SW480 (cell line): ENCODE results near the gene CACNB4.
A peak's percentile ranks its signal among the peaks of the same experiment; 100 is the strongest.

Experiments used
- DNase-seq: peaks from one replicate; pipeline ENCODE4 v3.0.0-alpha.2; 2016; ENCODE audit warnings: low spot score

Gene CACNB4

GRCh38 chr2:152088006-152088405 lies 10.8 kb downstream of the CACNB4 start:
- DNase-seq, result no peak

GRCh38 chr2:152086231-152086630 lies 12.6 kb downstream of the CACNB4 start:
- no peak for DNase-seq

- DNase-seq, result no peak
Observed at GRCh38 chr2:152084076-152084475, 14.8 kb downstream of the CACNB4 start.

GRCh38 chr2:152083202-152083875 lies 15.5 kb downstream of the CACNB4 start:
- no peak for DNase-seq

- no peak for DNase-seq
Observed at GRCh38 chr2:152078662-152079061, 20.2 kb downstream of the CACNB4 start.

GRCh38 chr2:152078023-152078422 lies 20.8 kb downstream of the CACNB4 start:
- no peak for DNase-seq

- DNase-seq, result no peak
Observed at GRCh38 chr2:152075461-152076050, 23.3 kb downstream of the CACNB4 start.

- no peak for DNase-seq
Observed at GRCh38 chr2:152072011-152072410, 26.8 kb downstream of the CACNB4 start.

- no peak for DNase-seq
Observed at GRCh38 chr2:152071518-152071917, 27.3 kb downstream of the CACNB4 start.

- no peak for DNase-seq
Observed at GRCh38 chr2:152071092-152071491, 27.8 kb downstream of the CACNB4 start.

- DNase-seq, result no peak
Observed at GRCh38 chr2:152068226-152068625, 30.6 kb downstream of the CACNB4 start.

GRCh38 chr2:152067823-152068222 lies 31.0 kb downstream of the CACNB4 start:
- no peak for DNase-seq

GRCh38 chr2:152065945-152066344 lies 32.9 kb downstream of the CACNB4 start:
- DNase-seq, result no peak

- no peak for DNase-seq
Observed at GRCh38 chr2:152064001-152064400, 34.8 kb downstream of the CACNB4 start.

GRCh38 chr2:152063325-152063924 lies 35.4 kb downstream of the CACNB4 start:
- DNase-seq, result no peak

GRCh38 chr2:152062125-152063091 lies 36.4 kb downstream of the CACNB4 start:
- no peak for DNase-seq

GRCh38 chr2:152061383-152061782 lies 37.5 kb downstream of the CACNB4 start:
- DNase-seq, result no peak

- no peak for DNase-seq
Observed at GRCh38 chr2:152058655-152059054, 40.2 kb downstream of the CACNB4 start.

- no peak for DNase-seq
Observed at GRCh38 chr2:152056418-152056817, 42.4 kb downstream of the CACNB4 start.

- no peak for DNase-seq
Observed at GRCh38 chr2:152055366-152056108, 43.3 kb downstream of the CACNB4 start.

- DNase-seq, result peak; percentile 63
Observed at GRCh38 chr2:152054593-152054992, 44.3 kb downstream of the CACNB4 start.

GRCh38 chr2:152051436-152051835 lies 47.4 kb downstream of the CACNB4 start:
- no peak for DNase-seq
